ENCODE data around the gene GSDMA.
A peak's percentile ranks its signal among the peaks of the same experiment; 100 is the strongest.
"Not testable (repeated sequence)": the region's sequence is repeated elsewhere in the genome, so short reads cannot be mapped to it uniquely, and the experiment has no call there.

GSDMA gene

DNA sequence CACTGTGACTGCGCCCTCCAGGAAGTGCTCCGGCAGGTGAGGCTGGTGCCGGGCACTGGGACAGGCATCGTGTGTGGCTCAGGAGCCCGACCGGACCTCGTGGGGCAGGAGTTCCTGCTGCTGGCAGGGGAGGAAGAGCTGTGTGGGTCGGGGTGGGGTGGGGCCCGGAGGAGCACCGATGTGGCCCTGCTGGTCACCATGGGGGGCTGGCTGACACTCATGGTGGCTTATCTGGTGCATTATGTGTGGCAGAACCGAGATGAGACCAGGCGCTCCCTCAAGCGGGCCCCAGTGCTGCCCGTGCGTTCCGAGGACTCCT lies 18.5 kb upstream of the GSDMA start:
- H3K27ac ChIP-seq: no peak overlapping the region
- TF ChIP-seq, protein P1, sequence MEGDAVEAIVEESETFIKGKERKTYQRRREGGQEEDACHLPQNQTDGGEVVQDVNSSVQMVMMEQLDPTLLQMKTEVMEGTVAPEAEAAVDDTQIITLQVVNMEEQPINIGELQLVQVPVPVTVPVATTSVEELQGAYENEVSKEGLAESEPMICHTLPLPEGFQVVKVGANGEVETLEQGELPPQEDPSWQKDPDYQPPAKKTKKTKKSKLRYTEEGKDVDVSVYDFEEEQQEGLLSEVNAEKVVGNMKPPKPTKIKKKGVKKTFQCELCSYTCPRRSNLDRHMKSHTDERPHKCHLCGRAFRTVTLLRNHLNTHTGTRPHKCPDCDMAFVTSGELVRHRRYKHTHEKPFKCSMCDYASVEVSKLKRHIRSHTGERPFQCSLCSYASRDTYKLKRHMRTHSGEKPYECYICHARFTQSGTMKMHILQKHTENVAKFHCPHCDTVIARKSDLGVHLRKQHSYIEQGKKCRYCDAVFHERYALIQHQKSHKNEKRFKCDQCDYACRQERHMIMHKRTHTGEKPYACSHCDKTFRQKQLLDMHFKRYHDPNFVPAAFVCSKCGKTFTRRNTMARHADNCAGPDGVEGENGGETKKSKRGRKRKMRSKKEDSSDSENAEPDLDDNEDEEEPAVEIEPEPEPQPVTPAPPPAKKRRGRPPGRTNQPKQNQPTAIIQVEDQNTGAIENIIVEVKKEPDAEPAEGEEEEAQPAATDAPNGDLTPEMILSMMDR (conservative IDR thresholded peaks at IDR 0.05): no peak

DNA sequence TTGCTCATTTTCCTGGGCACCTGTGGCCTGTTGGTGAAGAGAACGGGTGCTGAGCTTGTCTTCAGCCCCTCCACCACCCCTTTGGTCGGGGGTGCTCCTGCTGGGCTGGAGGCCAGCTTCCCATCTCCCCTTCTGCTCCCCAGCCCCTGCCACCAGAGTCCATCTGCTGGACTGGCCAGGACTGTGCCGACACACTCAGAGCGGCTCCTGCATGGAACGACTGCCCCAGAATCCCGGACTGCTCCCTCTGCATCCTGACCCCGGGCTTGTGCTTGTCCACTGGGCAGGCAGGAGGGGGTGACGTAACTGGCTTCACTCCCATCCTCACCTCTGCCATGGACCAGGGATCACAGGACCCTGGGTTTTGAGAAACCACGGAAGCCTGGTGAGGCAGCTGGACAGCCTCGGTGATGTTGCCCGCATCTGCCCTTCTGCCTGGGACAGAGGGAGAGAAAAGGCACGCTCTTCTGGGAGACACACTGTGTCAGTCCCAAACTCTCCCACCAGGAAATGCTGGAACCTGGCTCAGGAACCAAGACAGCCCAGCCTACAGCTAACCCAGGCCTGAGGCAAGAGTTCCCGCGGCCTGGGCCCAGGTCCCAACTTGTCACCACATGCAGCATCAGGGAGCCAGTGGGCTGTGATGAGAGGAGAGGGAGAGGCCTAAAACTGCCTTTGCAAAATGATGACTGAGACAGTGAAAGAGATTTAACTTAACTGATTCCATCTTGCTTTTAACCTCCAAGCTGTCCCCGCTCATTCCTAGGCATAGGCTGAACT lies 16.1 kb upstream of the GSDMA start:
- TF ChIP-seq, protein P1 (conservative IDR thresholded peaks at IDR 0.05): no peak
- H3K27ac ChIP-seq: no peak overlapping the region

DNA sequence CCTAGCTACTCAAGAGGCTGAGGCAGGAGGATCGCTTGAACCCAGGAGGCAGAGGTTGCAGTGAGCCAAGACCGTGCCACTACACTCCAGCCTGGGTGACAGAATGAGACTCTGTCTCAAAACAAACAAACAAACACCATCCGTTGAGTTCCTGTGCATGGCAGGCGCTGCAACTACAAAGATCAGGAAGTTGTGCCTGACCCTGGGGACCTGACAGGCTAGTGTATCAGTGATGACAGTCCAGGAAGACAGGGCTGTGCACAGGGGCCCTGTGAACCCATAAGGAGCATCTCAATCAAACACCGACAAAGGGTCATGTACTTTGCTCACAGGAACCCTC lies 14.3 kb upstream of the GSDMA start:
- H3K27ac ChIP-seq: not testable (repeated sequence)

DNA sequence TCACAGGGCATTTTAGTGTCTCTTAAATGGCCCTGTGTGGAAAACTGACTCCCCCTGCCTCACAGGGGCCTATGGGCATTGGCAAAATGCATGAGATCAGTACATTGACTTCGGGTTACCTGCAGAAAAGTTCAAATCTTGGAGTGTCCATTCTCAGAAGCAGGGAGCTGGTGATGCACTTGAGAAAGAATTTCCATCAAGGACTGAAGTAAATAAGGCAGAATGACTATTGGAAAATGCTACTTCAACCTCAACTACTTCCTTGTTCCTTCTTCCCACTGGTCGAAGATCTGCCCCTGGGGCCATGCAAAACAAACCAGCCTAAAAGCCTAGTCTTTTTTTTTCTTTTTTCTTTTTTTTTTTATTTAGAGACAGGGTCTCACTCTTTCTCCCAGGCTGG lies 13.8 kb upstream of the GSDMA start:
- H3K27ac ChIP-seq: no peak overlapping the region
- TF ChIP-seq, protein P1 (conservative IDR thresholded peaks at IDR 0.05): no peak

DNA sequence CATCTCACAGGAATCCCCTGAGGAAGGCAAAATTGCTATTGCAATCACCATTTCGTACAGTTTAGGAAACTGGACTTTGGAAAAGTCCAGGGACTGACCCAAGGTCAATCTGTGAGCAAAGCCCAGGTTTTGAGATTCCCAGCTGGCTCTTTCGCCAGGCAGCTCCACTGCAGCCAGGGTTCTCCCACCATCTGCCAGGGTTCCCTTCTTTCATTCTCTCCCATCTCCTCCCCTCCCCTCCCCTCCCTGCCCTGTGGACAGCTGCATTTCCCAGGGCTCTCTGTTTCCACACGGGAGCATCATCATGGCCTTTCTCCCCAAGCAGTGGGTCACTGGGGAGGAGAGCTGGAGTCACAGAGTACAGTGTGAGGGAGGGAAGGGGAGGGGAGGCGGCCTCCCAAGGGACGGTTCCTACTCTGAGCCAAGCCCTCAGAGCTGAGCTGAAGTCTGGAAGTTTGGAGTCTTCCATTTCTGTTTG lies 11.9 kb upstream of the GSDMA start:
- no peak overlapping the region for H3K27ac ChIP-seq
- TF ChIP-seq, protein P1 (conservative IDR thresholded peaks at IDR 0.05): no peak

DNA sequence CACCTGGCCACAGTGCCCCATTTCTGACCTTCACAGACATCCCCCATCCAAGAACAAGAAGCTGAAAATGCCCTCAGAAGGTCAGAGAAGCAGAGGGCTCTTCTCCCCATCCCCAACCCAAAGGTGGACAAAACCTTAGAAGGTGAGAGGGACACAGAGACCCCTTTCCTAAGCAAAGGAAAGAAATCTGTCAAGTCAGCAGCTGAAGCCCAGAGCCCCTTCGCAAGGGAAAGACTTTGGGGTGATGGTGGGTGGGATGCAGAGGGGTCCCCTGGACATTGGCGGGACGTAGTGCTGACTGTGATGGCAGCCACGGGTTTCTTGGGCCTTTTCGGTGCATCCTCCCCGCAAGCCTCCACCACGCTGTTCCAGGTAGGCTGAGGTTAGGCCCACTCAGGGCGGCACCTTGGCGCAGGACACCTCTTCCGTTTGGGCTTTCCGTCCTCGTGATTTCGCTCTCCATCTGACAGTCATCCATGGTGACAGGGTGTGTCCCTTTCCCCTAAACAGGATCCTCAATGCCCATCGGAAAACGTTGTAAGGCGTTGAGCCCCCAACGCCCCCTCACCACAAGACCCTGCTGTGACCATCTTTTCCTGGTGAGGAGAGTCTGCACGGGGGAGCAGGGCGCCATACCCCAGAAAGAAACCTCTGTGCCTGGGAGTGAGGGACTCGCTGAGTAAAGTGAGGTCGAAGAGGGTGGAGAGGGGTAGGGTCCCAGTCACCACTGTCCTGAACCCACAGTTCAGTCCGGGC lies 10.7 kb upstream of the GSDMA start:
- TF ChIP-seq, protein P1 (conservative IDR thresholded peaks at IDR 0.05): no peak
- H3K27ac ChIP-seq: peak overlapping the region; percentile 50; the same call in 1 of the 2 replicates

DNA sequence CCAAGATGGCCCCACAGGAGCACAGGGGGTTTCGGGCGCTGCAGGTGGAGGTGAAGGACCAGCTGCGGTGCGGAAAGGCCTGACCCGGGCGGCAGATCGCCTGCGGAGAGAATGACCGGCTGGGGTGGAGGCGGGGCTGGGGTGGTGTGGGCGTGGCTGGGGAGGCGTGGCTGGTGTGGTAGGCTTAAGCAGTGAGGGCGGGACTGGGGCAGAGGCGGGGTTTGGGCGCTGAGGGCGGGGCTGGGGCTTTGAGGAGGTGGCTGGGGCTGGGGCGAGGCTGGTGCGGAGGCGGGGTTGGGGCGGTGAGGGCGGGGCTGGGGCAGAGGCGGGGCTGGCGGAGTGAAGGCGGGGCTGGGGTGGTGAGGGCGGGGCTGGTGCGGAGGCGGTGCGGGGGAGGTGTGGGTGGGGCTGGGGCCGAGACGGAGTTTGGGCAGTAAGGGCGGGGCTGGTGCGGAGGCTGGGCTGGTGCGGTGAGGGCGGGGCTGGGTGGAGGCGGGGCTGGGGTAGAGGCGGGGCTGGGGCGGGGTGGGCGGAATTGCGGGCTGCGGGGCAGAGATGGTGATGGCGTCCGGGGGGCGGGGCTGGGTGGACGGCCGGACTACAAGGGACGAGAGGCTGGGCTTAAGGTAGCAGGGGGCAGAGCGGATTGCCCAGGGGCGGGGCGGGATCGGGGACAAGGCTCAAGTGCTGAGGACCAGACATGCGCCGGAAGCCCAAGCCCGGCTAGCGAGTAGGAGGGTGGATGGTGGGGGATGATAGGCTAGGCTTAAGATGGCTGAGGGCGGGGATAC lies 9.9 kb upstream of the GSDMA start:
- H3K27ac ChIP-seq: peak overlapping the region; percentile 57; the same call in 1 of the 2 replicates
- TF ChIP-seq, protein P1 (conservative IDR thresholded peaks at IDR 0.05): no peak
